ENCODE results near the gene THADA. TPM values are rescaled to one million over a fixed set of nuclear protein-coding genes. Genes with fewer than 3 reads are reported as not detected.

Gene THADA
- total RNA-seq, 1 donor from 2014 or later: 18.4 TPM

DNA sequence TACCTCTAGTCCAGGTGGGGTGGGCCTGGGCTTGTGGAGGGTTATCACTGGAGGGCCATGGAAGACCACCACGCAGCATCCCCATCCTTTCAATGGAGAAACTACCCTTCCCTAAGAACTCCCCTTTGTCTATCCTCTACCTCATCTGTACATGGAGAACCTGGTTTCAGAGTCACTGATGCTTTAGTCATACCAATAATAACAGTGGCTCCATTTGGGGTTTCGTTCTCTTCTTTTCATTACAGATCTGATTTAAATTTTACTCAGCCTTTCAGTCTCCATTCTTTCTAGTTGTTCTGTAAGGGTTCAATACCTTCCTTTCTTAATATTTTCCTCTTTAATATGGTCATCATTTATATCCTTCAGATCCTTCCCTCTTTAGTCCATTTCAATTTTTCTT lies 314.8 kb downstream of the THADA start:
- intact Hi-C loops (cut with DNase I): no loop called here
- peak; percentile 36 for DNase-seq (ENCODE audit: low spot score)

DNA sequence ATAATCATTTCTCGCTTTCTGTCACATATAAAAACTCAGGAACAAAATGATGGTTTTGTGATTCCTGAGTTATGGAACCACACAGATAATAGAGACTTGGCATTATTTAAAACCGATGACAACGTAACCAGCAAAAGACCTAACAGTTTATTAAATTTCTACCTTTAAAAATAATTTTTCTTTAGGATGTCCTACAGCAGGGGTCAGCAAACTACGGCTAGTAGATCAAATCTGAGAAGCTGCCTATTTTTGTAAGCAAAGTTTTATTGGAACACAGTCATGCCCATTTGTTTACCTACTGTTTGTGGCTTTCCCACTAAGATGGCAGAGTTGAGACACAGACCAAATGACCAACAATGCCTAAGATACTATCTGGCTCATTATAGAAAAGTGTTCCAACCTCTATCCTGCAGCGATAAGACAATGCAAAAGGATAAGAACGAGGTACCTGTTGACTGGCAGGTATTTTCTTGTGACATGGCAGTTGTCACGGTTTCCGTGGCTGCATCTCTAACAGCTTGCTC lies 316.5 kb downstream of the THADA start:
- no peak for DNase-seq (ENCODE audit: low spot score)
- intact Hi-C loops (cut with DNase I): no loop called here

DNA sequence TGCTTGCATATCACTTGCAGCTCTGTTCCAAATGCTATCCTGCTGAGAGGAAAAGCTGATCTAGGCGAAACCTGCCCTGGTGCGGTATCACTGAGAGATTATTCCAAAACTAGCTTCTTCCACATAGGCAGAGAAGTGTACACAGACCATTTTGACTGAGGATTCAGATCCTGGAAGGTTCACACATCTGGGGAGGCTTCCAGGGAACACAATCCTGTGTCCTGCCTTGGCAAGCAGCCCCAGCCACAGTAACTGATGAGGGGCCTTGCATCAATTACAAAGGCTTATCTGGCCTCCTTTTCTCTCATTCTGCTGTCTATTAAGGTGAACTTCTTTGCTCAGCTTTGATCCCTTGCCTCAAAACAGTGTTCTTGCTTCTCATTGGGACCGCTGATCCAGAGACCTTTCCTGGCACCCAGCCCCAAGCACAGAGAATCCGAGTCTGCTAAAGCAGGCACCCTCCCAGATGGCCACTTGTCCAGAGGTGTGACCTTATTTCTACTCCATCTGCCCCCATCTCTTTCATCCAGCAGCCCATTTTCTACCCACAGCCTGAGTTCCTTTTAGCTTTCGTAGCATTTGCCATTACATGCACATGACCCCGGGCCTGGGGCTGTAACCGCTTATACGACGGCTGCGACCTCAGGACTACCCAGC lies 317.1 kb downstream of the THADA start:
- intact Hi-C loops (cut with DNase I): no loop called here
- no peak for DNase-seq (ENCODE audit: low spot score)

DNA sequence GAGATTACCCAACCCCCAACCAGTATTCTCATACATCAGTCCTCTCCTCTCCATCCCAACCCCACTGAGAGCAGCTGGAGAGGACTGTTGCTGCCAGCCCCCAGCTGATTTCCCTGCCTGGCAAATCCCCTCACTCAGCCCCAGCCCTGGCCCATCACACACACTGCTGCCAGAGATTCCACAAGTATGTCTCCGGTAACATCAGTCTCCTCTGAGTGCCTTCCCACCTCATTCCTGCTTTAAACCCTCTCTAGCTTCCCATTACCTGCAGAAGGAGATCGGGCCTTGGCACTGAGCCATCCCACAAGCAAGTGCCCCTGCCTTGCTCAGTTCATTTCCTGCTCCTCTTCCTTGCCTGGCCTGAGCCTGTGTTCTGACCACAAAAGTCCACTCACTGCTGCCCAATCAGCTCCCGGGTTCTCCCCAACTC lies 318.9 kb downstream of the THADA start:
- intact Hi-C loops (cut with DNase I): no loop called here
- no peak for DNase-seq (ENCODE audit: low spot score)

- peak; percentile 24 for DNase-seq (ENCODE audit: low spot score)
- intact Hi-C loops (cut with DNase I): no loop called here
These were observed 319.4 kb downstream of the THADA start for GRCh38 chr2:43276266-43276941.

DNA sequence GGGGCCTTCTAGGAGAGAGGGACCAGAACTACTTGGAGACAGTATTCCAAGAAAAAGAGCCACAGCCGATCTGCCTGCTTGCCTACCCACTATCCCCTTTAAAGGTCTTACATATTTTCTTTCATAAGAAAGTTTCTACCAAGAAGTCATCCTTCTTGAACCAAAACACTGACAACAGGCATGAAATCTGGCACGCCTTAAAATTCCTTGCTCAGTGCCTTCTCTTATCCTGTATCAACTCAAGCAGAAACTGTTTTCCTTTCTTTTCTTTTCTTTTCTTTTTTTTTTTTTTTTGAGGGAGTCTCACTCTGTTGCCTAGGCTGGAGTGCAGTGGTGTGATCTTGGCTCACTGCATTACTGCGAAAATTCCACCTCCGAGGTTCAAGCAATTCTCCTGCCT lies 321.1 kb downstream of the THADA start:
- no peak for DNase-seq (ENCODE audit: low spot score)
- intact Hi-C loops (cut with DNase I): no loop called here

DNA sequence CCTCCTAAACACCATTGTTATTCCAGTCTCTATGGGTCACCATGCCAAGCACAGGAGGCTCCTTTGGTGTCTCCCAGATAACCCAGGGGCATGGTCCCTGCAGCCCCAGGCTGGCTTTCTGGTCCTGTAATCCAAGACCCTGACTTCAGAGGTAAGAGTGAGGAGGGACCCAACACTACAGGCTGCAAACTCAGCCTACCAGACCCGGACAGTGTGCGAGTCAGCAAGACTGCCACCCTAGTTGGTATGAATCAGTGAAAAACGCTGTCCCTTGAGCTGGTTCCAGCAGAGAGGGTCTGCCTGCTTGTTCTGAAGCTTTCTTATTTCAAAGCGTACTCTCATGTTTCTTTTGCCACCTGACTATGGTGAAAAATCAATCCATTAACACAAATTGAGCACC lies 321.8 kb downstream of the THADA start:
- intact Hi-C loops (cut with DNase I): no loop called here
- no peak for DNase-seq (ENCODE audit: low spot score)

GRCh38 chr2:43273529-43273928 lies 322.3 kb downstream of the THADA start:
- no peak for DNase-seq (ENCODE audit: low spot score)
- intact Hi-C loops (cut with DNase I): no loop called here

- intact Hi-C loops (cut with DNase I): no loop called here
- no peak for DNase-seq (ENCODE audit: low spot score)
These were observed 324.8 kb downstream of the THADA start for GRCh38 chr2:43270930-43271615.

DNA sequence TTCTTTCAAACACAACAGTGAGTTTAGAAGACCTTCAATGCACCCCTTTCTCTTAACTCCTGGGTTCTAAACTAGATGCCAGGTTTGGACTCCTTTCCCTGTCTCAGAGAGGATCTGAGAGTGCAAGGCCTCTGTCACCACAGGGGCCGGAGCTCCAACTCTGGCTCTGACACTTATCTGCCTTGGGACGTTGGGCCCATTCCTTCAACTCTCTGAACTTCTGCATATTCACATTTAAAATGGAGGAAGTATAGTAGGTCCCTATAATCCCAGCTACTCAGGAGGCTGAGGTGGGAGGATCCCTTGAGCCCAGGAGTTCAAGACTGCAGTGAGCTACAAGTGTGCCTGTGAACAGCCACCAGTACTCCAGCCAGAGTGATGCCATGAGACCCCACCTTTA lies 325.4 kb downstream of the THADA start:
- no peak for DNase-seq (ENCODE audit: low spot score)
- intact Hi-C loops (cut with DNase I): no loop called here

DNA sequence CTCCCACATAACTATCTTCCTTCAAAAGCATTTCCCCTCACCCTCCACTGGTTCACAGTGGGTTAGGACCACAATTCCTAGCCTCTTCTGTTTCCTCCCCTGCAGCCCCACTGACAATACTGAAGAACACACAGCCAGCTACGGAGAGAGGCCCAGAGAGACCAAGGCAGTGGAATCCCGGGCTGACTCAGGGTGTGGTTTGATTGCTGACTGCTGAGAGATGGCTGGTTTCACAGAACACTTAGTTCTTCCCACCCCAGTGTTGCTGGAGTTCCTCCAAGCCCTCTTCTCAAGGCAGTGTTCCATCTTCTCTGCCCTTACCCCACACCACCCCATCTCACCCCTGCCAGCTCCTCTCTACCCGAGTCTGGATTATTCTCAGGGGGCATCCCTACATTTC lies 326.1 kb downstream of the THADA start:
- intact Hi-C loops (cut with DNase I): loop anchor here (5.0 kb wide), 1 partner anchor 63 kb away; no protein-coding TSS in a partner anchor
- no peak for DNase-seq (ENCODE audit: low spot score)

GRCh38 chr2:43269074-43269572 lies 326.7 kb downstream of the THADA start:
- intact Hi-C loops (cut with DNase I): loop anchor here (5.0 kb wide), 1 partner anchor 63 kb away; no protein-coding TSS in a partner anchor
- DNase-seq (ENCODE audit: low spot score): no peak

DNA sequence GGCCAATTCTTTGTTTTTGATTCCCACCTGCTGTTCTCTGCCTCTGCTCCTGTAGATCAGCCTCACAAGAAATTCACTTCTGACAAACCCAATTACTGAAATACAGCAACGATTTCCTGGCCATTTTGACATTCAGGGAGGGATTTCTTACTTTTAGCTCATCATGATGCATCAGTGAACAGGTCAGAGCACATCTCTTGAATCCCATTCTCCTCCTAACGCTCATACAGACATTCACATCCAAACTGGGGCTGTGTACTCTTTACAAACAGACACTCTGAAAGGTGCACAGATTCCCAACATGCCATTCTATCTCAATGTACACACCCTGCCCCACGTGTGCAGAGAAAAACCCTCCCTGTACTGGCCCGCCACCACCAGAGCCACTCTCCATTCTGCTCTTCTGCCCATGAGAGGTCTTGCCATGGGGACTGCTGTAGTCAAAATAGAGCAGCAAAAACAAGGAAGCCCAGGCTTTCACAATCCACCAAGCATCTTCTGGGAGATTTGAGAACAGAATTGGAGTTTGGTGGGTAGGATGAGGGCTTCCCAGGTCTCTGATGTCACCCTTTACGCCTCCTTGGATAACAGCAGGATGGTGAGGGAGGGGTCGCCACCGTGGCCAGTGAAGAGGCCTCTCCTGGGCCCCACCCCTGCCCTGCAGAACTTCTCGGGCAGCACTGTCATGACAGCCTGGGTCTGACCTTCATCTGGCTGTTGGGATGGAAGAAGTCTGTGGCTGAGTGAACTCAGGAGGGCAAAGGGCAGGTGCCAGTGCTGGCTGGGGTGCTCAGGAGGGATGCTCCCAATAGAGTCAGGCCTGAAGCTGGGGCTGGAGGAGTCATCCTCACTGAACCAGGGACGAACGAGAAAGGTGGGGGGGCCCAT lies 327.5 kb downstream of the THADA start:
- no peak for DNase-seq (ENCODE audit: low spot score)
- intact Hi-C loops (cut with DNase I): loop anchor here (5.0 kb wide), 1 partner anchor 64 kb away; no protein-coding TSS in a partner anchor

DNA sequence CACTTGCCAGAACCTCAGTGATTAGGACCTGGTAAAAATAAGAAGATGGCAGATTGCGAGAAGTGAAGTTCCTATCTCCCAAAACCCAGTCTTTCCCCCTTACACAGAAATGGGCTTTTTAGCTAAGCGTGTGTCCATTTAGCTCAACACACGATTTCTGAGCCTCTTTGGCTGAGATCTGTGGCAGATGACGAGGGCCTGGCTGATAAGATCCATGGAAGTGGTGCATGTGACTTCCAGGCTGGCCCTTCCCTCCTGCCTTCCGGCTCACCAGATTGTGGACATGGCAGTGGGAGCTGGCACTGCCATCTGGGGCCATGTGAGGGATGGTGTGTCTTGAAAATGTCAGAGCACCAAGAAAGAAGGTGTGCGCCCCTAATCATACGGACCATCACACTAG lies 328.5 kb downstream of the THADA start:
- DNase-seq (ENCODE audit: low spot score): no peak
- intact Hi-C loops (cut with DNase I): loop anchor here (5.0 kb wide), 1 partner anchor 65 kb away; no protein-coding TSS in a partner anchor

DNA sequence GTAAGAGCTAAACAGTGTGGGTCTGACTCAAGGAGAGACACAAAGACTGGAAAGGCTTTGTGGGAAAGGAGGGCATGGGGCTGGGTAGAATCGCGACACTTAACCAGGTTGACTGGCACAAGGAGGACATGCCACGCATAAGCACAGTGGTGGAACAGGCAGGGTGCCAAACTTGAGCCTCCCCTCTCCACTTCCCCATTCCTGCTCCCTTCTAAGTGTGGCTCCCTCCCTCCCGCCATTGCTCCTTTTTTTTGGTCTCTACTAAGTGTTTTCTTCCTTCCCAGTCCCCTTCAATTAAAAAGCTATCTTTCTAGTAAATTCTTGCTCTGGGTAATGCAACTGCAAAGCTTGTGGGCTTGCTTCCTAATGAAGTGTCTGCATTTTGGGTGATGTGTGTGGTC lies 329.1 kb downstream of the THADA start:
- intact Hi-C loops (cut with DNase I): loop anchor here (5.0 kb wide), 1 partner anchor 66 kb away; no protein-coding TSS in a partner anchor
- DNase-seq (ENCODE audit: low spot score): no peak

GRCh38 chr2:43265421-43265820 lies 330.4 kb downstream of the THADA start:
- no peak for DNase-seq (ENCODE audit: low spot score)
- intact Hi-C loops (cut with DNase I): loop anchor here (5.0 kb wide), 1 partner anchor 67 kb away; no protein-coding TSS in a partner anchor

- intact Hi-C loops (cut with DNase I): loop anchor here (5.0 kb wide), 1 partner anchor 67 kb away; no protein-coding TSS in a partner anchor
- DNase-seq (ENCODE audit: low spot score): no peak
These were observed 330.8 kb downstream of the THADA start for GRCh38 chr2:43265001-43265400.

DNA sequence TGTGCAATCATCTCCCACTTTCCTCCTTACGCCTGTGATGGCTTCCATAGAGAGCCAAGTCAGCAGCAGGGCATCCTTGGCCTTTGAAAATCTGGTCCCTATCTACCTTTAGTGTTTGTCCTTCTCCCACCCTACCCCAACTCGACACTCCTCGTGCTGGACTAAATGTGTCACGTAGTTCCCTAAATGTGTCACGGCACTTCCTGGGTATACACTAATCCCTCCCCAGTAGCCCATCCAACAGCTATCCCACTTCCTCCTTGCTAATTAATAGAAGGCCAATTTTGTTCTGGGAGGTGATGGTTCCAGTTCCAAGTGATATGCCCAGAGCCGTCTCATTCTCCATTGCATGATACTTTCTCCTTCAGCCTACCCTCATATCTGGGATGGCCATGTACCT lies 332.9 kb downstream of the THADA start:
- intact Hi-C loops (cut with DNase I): no loop called here
- no peak for DNase-seq (ENCODE audit: low spot score)

DNA sequence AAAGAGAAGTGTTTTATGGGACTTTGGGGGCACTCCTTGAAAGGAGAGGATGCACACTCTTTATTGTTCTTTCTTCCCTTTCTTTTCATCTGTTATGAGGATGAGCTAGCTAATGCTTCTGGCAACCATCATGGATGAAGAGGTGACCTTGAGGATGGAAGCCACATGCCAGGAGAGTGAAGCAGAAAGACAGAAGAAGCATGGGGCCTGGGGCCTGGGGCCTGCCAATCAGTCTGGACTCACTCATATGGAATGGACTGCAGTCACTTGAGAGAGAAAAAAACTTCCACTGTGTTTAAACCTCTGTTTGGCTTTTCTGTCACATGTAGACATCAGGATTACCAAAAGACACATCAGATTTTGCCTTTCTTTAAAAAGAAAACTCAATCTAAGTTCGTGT lies 333.6 kb downstream of the THADA start:
- intact Hi-C loops (cut with DNase I): no loop called here
- DNase-seq (ENCODE audit: low spot score): no peak
